Dedifferentiated amniotic fluid mesenchymal stem cell (primary cell): ENCODE data around the gene LMNA.

Source experiments
- DNase-seq: peaks from one replicate; pipeline ENCODE4 v3.0.0-alpha.2; 2016; ENCODE audit errors: extremely low spot score

Gene LMNA

GRCh38 chr1:156082309-156083091 lies 32.0 kb upstream of the LMNA start, which contains the start of gene MEX3A:
MEX3A (minus strand) TSS chr1:156082465; CDS start chr1:156081998, 467 bp downstream.
- peak; percentile 54 for DNase-seq

DNA sequence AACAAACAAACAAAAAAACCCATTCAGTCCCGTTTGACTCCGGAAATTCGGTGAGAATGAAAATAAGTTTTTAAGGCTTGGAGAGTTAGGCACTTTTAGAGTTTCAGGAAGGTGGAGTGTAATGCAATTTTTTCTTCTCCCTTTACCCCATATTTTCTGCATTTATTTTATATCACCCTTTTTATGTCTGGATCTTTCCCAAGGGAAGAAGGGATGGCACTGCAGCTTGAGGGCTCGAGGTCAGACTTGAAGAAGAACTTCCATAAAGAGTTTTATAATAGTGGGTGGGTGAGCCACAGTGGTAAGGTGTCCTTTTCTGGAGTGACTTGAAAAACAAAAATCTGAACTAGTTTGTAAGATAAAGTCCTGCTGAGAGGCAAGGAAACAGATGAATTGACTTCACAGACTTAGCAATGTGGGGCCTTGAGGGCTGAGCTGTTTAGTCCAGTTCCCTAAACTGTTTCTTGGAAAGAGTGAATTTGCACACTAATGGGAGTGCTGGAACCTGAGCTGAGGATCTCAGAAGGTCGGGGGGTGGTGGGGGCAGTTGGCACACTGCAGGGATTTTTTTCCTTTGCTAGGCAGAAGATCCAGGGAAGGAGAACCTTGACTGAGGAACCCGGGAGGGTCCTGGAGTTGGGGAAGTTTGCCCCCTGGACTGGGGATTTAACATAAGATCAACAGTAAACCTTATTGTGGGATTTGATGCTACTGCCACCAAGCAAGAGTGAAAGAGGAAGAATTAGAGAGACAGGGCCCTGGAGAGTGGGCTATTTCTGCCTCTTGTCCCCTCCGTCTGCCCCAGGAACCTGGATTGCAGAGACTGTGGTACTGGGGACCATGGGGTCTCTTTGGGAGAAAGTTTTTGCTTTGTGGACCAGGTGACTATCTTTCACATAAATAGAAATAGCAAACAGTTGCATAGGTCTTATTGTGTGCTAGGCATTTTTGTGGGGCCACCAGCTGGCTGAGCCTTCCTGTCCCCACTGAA lies 30.4 kb upstream of the LMNA start:
- DNase-seq, result no peak

GRCh38 chr1:156086256-156086662 lies 28.3 kb upstream of the LMNA start:
- no peak for DNase-seq

DNA sequence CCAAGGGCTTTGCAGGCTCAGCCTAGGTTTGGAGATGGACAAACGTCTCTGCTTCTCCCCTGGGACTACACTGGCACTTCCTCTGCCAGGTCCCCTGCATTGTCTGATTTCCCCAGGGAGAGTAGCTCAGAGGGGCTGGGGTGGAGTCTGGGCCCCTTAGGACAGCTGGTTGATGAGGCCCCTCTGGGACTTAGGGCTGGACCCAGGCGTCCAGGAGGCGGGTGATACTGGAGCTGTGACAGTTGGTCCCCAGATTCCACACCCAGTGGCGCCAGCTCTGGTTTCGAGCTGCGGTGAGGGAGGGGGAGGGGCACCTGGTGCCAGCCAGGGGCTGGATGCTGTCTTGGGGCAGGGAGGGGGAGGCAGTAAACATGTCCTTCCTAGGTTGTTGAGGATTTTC lies 24.8 kb upstream of the LMNA start:
- DNase-seq, result no peak

DNA sequence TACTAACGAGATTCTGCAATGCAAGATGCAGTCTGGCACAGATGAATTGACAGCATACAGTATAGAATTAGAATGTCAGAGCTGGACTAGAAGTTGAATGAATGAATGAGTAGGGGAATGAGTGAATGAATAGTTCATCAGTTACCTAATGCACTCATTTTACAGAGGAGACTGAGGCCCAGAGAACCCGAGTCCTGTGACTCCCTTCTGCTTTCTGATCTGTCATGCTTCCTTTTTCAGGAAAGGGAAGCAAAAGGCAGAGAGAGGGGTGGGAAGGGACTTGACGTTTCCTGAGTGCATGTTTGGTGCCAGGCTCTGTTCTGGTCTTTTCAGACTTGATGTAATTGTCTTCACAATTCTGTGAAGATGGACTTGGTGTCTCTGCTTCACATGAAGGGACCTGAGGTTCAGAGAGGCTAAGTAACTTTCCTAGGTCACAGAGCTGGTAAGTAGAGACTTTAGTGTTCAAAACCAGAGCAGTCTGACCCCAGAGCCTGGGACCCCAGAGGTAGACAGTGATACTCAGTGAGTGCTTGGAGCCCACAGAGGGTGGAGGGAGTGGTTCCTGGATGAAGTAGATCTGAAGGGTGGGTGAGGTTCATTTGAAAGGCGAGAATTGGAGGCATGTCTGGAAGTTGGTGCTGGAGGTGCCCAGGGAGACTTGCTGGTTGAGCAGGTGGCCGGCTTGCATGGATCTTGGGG lies 24.2 kb upstream of the LMNA start:
- no peak for DNase-seq

DNA sequence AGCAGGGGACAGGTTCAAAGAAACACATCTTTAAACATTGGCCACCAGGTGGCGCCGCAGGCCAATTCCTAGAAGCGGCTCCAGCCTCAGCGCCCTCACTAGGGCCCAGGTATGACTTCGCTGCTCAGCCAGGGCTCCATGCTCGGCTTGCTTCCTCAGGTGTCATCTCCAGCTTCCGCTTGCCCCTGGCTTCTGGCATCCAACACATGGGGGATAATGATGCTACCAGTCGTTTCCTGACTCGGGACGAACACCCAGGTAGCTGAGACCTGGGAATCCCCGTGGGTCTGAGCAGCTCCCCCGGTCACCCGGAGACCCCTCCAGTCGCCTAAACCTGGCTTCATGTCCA lies 23.7 kb upstream of the LMNA start:
- DNase-seq, result peak; percentile 72

DNA sequence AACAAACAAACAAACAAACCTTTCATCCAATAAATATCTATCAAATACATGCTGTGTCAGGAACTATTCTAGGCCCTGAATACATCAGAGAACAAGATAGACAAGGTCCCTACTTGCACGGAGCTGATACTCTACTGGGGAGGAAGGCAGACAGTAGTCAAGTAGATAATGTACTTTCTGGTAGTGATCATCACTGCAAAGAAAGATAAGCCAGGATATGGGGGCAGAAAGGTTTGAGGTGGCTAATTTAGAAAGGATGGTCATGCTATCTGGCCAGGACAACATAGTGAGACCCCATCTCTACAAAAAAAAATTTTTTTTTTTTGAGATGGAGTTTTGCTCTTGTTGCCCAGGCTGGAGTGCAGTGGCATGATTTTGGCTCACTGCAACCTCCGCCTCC lies 22.9 kb upstream of the LMNA start:
- no peak for DNase-seq

DNA sequence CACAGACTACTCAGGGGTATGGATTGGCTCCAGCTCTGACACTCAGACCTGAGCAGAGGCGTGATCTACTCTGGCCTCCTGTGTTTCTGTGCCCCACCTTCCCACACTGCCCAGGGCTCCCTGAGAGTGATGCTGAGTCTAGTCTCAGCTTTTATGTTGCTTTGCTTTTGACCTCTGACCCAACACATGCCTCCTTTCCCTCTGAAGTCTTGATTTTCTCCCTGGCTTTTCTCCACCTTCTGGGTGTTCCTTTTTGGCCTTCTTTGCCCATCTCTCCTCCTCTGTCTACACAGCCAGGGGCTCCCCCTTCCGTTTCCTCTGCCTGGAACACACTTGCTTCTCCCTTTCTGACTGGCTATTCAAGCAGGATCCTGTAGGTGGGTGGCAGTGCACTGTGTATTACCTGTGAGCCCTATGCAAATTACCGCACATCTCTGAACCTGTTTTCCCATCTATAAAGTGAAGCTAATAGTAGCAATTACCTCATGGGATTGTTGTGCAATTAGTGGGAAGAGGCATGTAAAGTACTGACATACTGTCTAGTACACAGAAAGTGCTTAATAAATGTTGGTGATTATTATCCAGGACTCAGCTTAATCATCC lies 18.5 kb upstream of the LMNA start:
- DNase-seq, result no peak

- DNase-seq, result peak; percentile 85
Observed at GRCh38 chr1:156096640-156097391, 17.7 kb upstream of the LMNA start.

GRCh38 chr1:156097499-156098178 lies 16.9 kb upstream of the LMNA start:
- no peak for DNase-seq

GRCh38 chr1:156098784-156099183 lies 15.7 kb upstream of the LMNA start:
- no peak for DNase-seq

GRCh38 chr1:156099282-156099681 lies 15.2 kb upstream of the LMNA start:
- no peak for DNase-seq

DNA sequence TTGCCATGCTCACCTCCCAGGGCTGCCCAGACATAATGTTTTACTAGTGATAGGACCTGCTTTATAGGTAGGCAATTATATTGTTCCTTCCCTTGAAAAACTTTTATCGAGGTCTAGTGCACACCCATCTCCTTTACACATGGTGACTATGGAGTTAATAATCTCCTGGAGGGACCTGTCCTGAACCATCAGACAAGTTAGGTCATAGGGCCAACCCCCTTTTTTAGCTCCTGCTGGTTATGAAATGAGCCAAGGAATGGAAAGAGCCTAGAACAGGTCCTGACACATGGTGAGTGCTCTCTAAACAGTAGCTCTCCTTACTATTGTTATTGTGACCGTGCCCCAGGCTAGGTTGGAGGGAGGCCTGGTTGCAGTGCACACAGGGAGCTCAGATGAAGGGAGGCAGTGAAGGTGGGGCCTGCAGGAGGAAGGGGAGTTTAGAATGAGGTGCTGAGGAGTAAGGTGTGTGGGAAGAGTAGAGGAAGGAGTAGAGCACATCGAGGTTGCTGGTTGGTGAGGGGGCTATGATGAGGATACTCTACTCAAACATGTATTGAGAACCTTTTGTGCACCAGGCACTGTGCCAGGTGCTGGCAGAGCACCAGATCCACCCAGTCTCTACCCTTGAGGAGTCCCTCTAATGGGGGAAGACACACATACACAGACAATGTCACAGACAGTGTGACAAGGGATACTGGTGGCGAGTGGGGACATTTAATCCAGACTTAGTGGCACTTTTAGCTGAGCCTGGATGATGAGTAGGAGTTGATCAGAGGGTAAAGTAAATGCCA lies 14.1 kb upstream of the LMNA start:
- DNase-seq, result no peak

GRCh38 chr1:156101880-156102279 lies 12.6 kb upstream of the LMNA start:
- DNase-seq, result no peak

- no peak for DNase-seq
Observed at GRCh38 chr1:156102633-156103511, 11.6 kb upstream of the LMNA start.

GRCh38 chr1:156103521-156103947 lies 11.0 kb upstream of the LMNA start:
- peak; percentile 74 for DNase-seq

DNA sequence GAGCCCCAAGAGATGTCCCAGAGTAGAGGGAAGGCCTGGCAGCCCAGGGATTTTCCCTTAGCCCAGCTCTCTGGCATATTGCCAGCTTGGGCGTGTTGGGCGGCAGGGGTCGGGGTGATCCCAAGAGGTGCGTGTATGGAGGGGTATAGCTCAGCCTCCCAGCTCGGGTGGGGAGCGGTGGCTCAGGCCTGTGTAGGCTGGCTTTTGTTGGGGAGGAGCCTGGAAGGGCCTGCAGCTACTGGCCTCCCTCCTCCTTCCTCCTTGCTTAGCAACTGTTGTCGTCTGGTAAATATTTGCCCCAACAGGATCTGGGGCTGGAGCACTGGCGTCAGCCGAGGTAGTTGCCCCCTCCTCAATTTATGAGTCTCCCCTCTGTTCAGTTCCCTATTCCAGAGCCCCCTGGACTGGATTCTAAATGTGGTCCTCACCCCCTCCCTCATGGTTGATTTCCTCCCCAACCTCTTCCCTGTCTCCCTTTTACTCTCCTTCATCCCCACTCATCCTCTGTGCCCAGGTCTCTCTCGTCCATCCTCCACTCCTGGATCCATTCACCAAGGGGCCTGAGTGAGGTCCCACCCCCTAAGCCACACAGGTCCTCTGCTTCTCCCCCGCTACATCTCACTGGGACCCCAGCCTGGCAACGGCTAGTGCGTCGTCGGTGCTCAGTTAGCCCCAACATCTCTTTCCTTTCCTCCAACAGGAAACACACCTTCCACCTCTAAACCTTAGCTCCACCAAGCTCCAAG lies 10.3 kb upstream of the LMNA start:
- DNase-seq, result peak; percentile 94
